Left cardiac atrium (tissue), 4 donors: ENCODE data around the gene GSTM4. TPM values are rescaled to one million over a fixed set of nuclear protein-coding genes. Genes with fewer than 3 reads are reported as not detected.

Source experiments
- ATAC-seq, 2 donors: fragments of 200-7000 bp; cut with Tn5 transposase; one replicate each; pipeline ENCODE4 v1.9.1; 2020; ENCODE audit warnings: mild to moderate bottlenecking in 2 of 2, moderate library complexity in 2 of 2
- DNase-seq: peaks from one replicate; pipeline ENCODE4 v3.0.0-alpha.2; 2020
- intact Hi-C, 2 donors: fragments of 100-400 bp; cut with DNase I; formaldehyde crosslinking; loops; one replicate each; pipeline versions ENCODE4 v1.14.1 to v1.15.1; 2022 to 2023
- total RNA-seq, 2 donors: library from RNA; stranded (reverse); fragmentation: NEBNext Ultra II Directional; extraction: Animal tissue kit (Norgen Biotek cat#: 25700); gene quantifications; one replicate each; pipeline ENCODE4 v1.2.1, GENCODE V29; 2021
- donor health status: DM: no; HTN: yes; CAD: no.
- donor health status: DM: no; HTN: yes; CAD: no; lungs with severe emphysema.
- donor health status: DM: yes; HTN: yes; CAD: no.
- donor health status: Dilated cardiomyopathy.

The GSTM4 gene
- total RNA-seq, 2 donors from 2014 or later, result 27.5 to 32.5 TPM

DNA sequence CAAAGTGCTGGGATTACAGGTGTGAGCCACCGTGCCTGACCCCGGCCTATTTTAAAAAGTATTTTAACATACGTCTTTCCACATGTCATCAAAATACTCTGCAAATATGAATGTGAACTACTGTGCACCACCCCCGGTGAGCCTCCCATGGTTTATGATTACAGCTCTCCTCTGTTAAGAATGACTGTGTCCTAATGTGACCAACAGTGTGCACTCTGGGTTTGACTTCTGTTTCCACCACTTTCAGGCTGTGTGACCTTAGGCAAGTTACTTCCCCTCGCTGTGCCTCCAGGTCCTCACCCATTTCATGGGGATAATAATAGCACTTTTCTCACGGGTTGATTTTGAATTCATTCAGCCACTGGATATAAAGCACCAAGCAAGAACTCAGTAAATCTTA is 21.6 kb upstream of the GSTM4 start:
- DNase-seq (no peak), ATAC-seq (no peak)
- intact Hi-C loops, result no loop called here

DNA sequence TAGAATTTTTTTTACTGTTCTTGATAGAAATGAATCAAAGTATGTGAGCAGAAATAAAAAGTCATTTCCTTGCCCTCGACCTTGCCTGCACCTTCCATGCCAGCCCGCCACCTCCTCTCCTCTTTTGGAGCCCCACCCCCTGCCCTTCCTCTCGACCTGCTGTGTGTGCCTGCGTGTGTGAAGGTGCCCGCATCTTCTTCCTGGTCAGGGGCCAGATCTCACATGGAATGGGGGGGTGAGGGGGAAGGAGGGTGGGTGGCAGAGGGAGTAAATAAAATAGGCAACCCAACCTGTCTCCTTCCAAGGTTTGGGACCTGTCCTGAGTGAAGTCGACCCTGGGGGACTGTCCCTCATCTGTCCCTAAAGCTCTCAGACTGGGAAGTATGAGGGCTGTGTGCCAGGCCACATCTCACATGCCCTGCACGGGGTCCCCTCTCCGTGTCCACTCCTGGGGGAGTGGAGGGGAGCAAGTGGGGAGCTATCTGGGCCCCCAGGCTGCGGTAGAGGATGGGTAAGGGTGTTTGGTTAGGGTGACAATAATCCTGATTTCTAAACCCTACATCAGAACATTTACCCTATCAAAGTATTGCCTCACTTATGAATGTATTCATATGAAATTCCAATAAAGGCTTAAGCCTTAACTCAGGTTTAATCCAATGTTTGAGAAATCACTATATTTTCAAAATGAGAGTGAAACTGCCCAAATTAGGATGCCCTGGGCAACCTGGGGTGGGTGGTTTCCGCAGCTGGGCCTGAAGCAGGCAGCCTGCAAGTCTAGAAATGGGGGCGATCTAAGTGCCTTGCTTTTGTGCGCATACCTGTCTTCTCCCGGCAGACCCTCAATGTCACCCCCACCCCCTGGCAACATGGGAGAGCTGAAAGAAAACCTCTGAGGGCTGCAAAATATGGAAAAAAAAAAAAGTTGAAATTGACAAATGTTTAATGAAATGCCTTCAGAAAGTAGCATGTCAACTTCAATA is 20.8 kb upstream of the GSTM4 start:
- DNase-seq (no peak), ATAC-seq (no peak)
- intact Hi-C loops, result no loop called here

DNA sequence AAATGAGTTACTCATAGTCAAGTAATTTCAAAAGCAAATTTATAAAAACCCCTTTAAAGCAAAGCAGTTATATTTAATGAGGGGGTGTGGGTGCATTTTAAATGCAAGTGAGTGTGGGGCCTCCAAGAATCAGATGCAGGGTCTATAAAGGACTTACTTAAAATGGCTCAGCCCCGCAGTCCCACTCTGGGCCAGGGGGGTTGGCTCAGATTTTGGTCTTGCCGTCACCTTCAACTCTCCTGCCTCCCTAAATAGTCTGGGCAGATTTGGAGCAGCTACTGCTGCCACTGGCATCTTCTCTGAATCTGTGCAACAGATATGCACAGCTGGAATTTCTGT is 20.1 kb upstream of the GSTM4 start:
- ATAC-seq (no peak), DNase-seq (no peak)
- intact Hi-C loops, result no loop called here

DNA sequence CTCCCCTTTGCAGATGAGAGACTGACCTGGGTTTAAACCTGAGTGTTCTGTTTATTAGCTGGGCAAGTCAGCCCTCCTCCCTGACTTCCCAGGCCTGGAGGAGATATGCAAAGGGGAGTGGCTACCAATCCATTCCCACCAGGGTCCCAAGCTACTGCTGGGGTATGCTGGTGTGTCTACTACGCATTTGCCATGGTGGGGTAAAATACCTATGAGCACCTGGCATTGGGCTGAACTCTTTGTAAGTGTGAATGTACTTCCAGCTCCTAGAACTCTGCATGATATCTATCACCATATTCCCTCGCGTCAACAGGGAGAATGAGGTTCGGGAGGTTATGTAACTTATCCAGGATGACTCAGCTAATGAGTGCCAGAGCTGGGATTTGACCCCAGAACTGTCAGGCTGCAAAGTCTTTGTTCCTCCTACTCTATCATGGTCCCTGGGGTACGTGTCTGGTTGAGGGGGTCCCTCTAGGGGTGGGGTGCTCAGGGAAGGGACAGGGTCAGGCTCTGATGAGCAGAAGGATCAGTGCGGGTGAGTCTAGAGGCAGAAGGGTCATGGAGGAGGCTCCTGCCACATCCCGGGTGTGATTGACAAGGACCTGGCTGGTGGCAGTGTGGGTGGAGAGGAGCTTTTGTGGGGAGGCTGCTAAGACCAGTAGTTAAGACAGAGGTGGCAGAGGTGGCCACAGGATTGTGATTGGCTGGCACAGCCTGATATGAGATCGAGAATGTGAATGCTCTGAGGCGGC is 19.5 kb upstream of the GSTM4 start:
- DNase-seq, result no peak

DNA sequence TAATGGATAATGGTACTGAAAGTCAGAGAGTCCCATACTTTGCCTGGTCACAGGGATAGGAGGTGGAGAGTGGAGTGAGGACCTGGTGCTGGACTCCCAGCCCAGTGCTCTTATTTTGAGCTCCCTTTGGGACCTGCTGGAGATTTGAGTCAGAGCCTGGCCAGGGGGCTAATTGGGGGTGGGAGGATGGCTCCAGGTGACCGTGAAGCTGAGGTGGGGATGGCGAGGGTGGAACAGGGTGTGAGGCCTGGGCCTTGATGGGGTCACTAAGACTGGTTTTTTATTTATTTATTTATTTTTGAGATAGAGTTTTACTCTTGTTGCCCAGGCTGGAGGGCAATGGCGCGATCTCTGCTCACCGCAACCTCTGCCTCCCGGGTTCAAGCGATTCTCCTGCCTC is 18.5 kb upstream of the GSTM4 start:
- intact Hi-C loops, result no loop called here
- no peak for DNase-seq
- ATAC-seq, result no peak

More for the DNA sequence above, 19.5 kb upstream of the GSTM4 start:
- intact Hi-C loops, result no loop called here
- peak; percentile 44 to 56 for ATAC-seq

DNA sequence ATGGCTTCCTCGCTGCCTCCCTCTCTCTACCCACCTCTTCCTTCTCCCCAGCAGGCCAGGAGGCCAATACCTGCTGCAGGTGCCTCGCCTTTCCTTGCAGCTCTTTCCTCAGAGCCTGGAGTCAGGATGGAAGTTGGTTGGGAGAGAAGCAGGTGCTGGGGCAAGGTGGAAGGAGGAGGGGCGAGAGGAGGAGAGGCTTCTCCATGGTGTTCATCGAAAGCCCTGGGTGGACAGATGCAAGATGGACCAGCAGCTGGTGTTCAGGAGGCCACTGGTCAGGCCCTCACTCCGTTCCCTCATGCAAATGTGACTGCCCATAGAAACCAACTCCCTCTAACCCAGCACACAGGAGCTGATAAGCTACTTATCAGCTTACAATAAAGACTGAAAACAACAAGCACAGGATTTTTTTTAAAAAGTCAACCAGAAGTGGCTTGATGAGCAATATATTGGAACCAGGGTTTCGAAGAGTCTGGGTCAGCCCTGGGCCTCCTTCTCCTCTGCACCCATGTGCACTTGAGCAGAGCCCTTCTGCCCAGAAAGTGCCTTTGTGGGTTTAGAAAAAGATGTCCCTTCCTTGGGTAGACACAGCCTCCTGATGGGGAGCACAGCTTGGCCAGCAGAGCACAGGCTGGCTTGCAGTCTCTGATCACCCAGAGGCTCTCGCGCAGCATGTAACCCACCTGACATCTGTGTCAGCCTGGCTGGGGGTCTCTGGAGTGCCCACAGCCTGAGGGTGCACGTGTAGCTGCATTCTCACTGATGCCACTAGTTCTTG is 16.6 kb upstream of the GSTM4 start:
- DNase-seq, result no peak
- ATAC-seq, result no peak
- intact Hi-C loops, result no loop called here

DNA sequence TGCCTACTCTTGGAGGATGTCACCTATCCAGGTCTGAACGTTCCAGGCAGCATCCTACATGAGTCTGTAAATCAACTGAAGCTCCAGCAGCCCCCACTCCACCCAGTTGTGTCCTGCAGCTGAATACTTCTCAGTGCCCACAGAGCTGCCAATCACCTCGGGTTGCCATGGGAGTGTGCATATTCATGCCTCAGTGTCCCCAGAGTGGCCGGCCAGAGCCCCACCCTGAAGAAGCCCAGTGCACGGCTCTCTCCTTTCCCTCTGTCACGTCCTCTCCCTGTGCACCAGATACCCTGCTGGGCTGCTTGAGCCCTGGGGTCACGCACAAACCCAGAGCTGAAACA is 16.1 kb upstream of the GSTM4 start:
- DNase-seq, result no peak
- ATAC-seq, result no peak
- intact Hi-C loops, result loop anchor here (5.0 to 10.0 kb wide), 3 partner anchors 132 to 345 kb away; partner anchors contain the start of gene AHCYL1 (in 2 of the 2)

DNA sequence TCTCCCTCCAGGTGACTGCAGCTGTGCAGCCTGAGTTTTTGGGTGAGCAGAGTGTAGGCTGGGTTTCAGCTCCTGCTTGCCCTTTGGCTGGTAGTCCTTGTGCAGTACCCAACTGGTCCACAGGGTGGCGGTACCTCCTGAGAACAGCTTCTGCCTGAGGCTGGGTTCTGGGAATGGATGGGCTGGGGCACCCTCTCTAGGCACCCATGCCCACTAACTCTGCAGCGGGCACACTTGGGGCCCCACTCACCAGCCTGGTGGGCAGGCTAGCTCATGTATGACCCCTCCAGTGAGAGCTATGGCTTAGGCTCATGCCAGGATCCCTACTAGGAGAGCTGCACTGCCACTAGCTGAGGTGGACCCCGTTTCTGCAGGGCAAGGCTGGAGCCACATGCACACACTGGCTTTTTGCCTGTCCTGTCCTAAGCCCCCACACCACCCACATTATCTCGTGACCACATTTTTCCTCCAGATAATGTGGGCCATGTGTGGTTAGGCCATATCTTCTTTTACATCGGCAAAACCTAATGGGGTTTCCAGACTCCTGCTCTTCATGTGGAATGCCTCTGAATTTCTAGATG is 15.5 kb upstream of the GSTM4 start:
- DNase-seq, result peak; percentile 85
- intact Hi-C loops, result loop anchor here (5.0 to 10.0 kb wide), 3 partner anchors 132 to 344 kb away; partner anchors contain the start of gene AHCYL1 (in 2 of the 2)
- peak; percentile 68 to 70 for ATAC-seq

DNA sequence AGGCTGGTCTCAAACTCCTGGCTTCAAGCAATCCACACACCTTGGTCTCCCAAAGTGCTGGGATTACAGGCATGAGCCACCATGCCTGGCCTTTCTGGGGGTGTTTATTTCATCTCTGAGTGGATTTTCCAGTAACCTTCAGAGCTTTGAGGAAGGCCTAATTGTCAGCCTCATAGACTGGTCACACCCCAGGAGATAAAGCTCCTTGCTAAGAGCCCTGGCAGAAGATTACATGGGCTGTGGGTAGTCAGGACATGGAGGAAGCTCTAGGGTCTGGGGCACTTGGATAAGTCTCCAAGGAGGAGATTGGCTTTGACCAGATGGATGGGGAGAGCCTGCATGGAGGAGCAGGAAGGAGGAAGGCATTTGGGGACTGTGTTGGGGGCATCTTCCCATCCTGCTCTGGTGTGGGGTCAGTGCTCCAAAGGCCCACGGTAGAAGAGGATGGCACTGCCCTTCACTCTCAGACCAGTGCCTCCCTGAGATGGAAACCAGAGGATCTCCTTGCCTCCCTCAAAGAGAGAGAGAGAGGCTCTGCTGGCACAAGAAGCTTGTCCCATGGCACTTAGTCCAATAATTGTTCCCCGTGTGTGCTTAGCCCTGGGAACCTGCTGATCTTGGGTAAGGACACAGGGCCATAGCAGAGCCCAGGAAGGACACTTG is 14.7 kb upstream of the GSTM4 start:
- no peak for DNase-seq
- intact Hi-C loops, result loop anchor here (5.0 to 10.0 kb wide), 3 partner anchors 131 to 344 kb away; partner anchors contain the start of gene AHCYL1 (in 2 of the 2)
- no peak for ATAC-seq

DNA sequence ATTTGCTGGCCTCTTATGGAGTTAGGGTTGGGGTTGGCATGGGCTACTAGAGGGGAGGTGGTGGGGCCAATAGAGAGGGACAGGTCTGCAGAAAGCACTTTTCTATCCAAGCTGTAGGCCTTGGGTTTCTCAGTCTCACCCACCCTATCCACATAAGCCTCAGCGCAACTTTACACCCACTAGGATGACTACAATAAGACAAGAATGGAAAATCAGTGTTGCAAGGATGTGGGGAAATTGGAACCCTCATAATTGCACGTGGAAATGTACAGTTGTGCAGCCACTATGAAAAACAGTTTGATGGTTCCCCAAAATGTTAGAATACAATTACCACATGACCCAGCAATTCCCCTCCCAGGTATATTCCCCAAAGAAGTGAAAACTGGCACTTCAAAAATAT is 14.0 kb upstream of the GSTM4 start:
- intact Hi-C loops, result loop anchor here (1.0 to 10.0 kb wide), 4 partner anchors 130 to 343 kb away; partner anchors contain the start of gene AHCYL1 (in 2 of the 2)
- no peak for ATAC-seq

DNA sequence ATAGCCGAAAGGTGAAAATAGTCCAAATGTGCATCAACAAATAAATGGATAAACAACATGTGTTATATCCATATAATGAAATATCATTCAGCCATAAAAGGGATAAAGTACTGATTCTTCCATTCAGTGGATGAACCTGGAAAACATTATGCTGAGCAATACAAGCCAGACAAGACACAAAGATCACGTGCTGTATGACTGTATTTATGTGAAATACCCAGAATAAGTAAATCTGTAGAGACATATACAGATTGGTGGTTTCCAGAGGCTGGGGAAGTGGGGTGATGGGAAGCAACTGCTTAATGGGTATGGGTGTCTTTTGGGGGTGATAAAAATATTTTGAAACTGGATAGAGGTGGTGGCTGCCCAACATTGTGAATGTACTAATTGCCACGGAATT is 13.3 kb upstream of the GSTM4 start:
- ATAC-seq (no peak), DNase-seq (no peak)
- intact Hi-C loops, result loop anchor here (1.0 to 10.0 kb wide), 4 partner anchors 130 to 342 kb away; partner anchors contain the start of gene AHCYL1 (in 2 of the 2)

More for the DNA sequence above, 14.0 kb upstream of the GSTM4 start:
- no peak for DNase-seq

DNA sequence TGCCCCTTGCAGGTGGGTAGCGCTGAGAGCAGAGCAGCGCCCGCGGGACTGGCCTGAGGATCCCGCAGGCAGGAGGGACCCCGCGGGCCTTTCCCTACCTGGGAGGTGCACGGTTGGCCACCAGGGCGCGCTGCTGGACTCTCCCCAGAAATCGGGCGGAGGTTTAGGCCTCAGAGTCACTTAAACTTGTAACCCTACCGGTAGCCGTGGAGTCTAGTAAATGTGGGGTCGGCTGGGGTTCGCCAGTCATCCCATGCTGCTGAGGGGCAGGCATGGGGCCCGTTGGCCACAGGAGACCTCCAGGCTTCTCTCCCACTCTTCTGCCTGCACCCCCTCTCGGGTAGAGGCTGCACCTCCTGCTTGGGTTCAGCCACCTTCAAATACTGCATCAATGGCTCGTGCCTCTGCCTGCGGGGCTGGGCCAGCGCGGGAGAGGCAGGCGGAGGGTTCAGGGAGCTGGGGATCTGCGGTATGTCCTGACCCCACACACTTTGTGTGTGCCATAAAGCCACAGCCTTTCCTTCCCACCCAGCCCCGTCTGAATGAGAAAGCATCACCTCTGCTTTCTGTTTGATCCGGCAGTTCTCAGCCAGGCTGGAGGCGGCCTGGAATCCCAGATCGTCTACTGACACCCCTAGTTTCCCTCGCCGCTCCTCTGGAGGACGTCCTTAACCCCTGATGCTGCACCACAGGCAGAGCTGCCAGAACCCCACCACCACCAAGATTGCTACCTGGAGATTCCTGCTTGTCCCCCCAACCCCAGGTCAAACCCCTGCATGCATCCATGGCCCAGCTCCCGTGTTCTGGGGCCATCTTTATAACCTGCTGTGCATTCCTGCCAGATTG is 12.3 kb upstream of the GSTM4 start:
- intact Hi-C loops, result loop anchor here (5.0 to 10.0 kb wide), 3 partner anchors 129 to 341 kb away; partner anchors contain the start of gene AHCYL1 (in 2 of the 2)
- ATAC-seq, result peak; percentile 89 to 92
- peak; percentile 84 for DNase-seq

DNA sequence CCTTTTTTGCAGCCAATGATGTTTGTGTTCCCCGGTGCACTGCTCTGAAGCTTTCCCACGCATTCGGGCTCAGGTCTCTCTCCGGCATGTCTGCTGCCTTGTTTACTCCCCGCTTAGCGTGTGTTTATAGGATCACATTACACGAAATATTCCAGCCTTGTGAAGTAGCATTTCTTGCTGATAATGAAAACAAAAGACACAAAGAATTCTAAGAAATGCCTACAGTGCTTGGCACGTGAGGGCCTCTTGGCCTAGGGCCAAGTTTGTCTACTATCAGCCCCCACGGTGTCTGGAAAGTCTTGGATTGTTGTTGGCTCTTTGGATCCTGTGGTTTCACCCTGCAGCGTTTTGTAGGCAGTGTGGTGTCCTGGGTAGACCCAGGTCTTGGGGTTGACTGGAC is 11.2 kb upstream of the GSTM4 start:
- intact Hi-C loops, result loop anchor here (5.0 to 10.0 kb wide), 3 partner anchors 128 to 340 kb away; partner anchors contain the start of gene AHCYL1 (in 2 of the 2)
- DNase-seq (no peak), ATAC-seq (no peak)

DNA sequence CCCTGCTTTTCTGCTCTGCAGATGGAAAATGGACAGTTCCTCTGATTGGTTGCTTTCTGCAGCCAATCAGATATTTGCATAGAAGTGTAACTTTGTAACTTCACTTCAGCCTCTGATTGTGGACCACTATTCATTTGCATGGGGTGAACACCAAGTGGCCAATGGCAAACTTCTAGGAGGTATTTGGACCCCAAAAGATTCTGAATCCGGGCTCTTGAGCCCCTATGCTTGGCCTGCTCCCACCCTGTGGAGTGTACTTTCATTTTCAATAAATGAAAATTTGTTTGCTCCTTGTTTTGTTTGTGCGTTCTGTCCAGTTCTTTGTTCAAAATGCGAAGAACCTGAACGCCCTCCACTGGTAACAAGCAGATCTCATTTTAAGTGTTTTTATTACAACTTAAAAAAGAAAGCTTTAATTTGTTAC is 6.4 kb upstream of the GSTM4 start:
- DNase-seq, result no peak
- peak; percentile 14 to 47 for ATAC-seq
- intact Hi-C loops, result loop anchor here in 1 of 2 donors (10.0 kb wide), 1 partner anchor 335 kb away; the partner anchor contains the start of gene AHCYL1

DNA sequence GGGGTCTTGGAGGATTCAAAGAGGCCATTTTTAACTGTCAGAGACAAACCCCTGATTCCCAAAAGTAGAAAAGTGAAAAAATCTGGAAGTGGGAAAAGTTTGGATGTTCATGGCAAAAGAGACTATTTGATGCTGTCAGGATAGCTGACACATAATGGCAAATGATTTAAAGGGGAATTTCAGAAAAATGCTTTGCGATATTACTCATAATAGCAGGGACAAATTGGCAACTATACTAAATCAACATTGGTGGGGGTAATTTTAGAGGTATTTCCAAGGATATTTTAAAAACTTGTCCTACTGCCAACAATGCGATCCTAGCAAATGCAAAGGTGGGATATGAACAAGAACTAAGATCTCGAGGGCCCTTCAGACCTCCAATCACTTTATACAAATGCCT is 5.3 kb upstream of the GSTM4 start:
- intact Hi-C loops, result no loop called here
- DNase-seq (no peak), ATAC-seq (no peak)

DNA sequence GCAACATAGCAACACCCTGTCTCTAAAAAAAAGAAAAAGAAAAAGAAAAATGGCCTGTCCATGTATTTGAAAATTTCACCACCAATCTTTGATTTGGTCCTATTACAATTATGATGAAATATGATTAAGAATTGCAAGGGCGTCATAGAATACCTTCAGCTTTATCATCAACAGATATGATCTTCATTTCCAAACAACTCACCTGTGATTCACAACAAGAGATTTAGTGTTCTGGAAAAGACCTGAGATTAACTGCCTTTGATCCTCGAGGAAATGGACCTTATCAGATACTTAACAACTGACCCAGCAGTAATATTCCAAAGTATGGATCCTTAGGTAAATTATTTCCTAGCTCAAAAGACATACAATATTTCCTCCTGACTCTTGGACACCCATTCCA is 3.5 kb upstream of the GSTM4 start:
- ATAC-seq (no peak), DNase-seq (no peak)
- intact Hi-C loops, result no loop called here

DNA sequence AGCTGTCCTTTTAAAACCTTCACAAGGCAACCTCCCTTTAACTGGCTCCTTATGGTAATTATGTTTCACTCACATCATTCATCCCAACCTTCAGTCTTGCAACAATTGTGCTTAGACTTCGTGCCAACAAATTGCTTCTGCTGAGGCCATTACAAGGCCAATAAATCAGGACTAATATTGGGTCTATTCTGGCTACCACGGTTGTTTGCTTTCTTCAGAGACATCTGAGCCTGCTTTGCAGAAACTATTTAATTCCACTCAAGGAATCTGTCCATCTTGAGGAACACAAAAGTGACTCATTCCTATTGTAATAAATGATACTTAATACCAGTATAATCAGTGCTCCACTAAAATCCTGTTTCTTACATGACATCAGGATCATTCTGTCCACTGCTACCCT is 2.6 kb upstream of the GSTM4 start:
- intact Hi-C loops, result no loop called here
- DNase-seq, result no peak
- ATAC-seq, result no peak
